ENCODE data around the gene BDH1. TPM values are rescaled to one million over a fixed set of nuclear protein-coding genes. Genes with fewer than 3 reads are reported as not detected.

BDH1 gene
- total and polyA plus RNA-seq, 2 of the 13 experiments (the other 11 are each of a cell fraction or from before 2014, with no cell fraction given): 21.2 to 71.9 TPM

DNA sequence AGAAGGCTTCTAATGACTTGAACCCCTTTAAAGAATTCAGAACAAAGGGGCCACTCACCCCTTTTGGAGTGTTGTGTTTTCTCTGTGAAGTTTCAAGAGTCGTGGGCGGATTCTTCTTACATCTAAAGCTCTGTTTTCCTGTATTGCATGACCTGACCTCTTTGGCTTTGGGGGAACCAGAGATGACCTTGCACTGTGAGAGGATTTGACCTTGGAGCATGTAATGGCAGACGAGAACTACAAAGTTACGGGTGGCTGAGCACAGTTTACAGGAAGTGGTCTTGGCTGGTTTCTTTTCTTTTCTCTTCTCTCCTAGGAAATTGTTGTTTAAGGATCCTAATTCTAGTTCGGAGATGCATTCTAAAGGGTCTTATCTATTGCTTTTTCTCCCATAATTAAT, 6.2 kb upstream of the BDH1 start:
- intact Hi-C loops (cut with micrococcal nuclease; ENCODE audit: unreplicated experiment) (no loop called here), in situ Hi-C loops (cut with HindIII; ENCODE audit: extremely low pct_ligation_motif_present, low pct_unique_long_range_greater_than_20kb) (no loop called here)
- peaks cover 62% of the 10 kb centered on the region for H3K4me1 ChIP-seq (ENCODE audit: insufficient read depth, low read length)
- H3K27me3 ChIP-seq (ENCODE audit: control insufficient read depth in 1 of 2, insufficient read depth in 2 of 2, low read length in 2 of 2): no peaks in the 10 kb centered on the region
- H3K36me3 ChIP-seq (replicated peaks in 1 of 2; ENCODE audit: control insufficient read depth in 1 of 2, insufficient read depth in 2 of 2, low read length in 2 of 2): no peaks in the 10 kb centered on the region; a peak in 2 of 5 replicates
- 57% methylated on average over 5 of the region's 5 CpGs for WGBS (ENCODE audit: low lambda C conversion rate)
- no TSS peak for BruUV-seq (replicated peaks)
- DNase-seq (ENCODE audit: low spot score) (no peak), ATAC-seq (no peak), FAIRE-seq (no peak)
- peak overlapping the region; percentile 40 for H3K27ac ChIP-seq (ENCODE audit: extremely low read length, insufficient read depth, low read length)
- no peaks in the 10 kb centered on the region for H3K79me2 ChIP-seq (ENCODE audit: insufficient read depth, low read length)
- no peak overlapping the region for H3K4me3 ChIP-seq (replicated peaks in 1 of 3; ENCODE audit: insufficient read depth in 1 of 3, low read depth in 2 of 3, low read length in 3 of 3)
- peaks cover 32% of the 10 kb centered on the region for H3K9me3 ChIP-seq (ENCODE audit: low read length)
- H3K4me2 ChIP-seq (ENCODE audit: low read depth, low read length): no peak overlapping the region
- H3K9ac ChIP-seq (ENCODE audit: insufficient read depth, low read depth, low read length): no peak overlapping the region
- POLR2A ChIA-PET: interaction anchor here (1.5 to 4.0 kb wide), 3 partner anchors 11 to 41 kb away, joined by 3 to 33 read pairs (median 12); no protein-coding TSS in a partner anchor
- no peaks in the 10 kb centered on the region for H4K20me1 ChIP-seq (ENCODE audit: insufficient read depth, low read length)
- no peak overlapping the region for H2AFZ ChIP-seq (ENCODE audit: low read length)
- CTCF ChIA-PET (ENCODE audit: low intra/inter-chr PET ratio, low total read pairs): no interaction called here
- TF ChIP-seq MED8 (CRISPR knock-in tag; IDR thresholded peaks at IDR 0.05; ENCODE audit: insufficient replicate concordance) (no peak), NR2F6 (IDR thresholded peaks at IDR 0.05) (peak; percentile 79), NR2F6 (CRISPR knock-in tag; IDR thresholded peaks at IDR 0.05) (peak; percentile 79), SALL1 (CRISPR knock-in tag; IDR thresholded peaks at IDR 0.05) (peak; percentile 27; the same call in 1 of the 2 replicates), SOX6 (IDR thresholded peaks at IDR 0.05) (no peak), SOX6 (CRISPR knock-in tag; IDR thresholded peaks at IDR 0.05) (peak; percentile 29; the same call in 1 of the 2 replicates), RARA (CRISPR knock-in tag; IDR thresholded peaks at IDR 0.05) (peak; percentile 74), SIN3B (IDR thresholded peaks at IDR 0.05; ENCODE audit: low read length) (no peak), SOX5 (CRISPR knock-in tag; IDR thresholded peaks at IDR 0.05; ENCODE audit: borderline replicate concordance) (peak; percentile 22; the same call in 1 of the 2 replicates), ZNF660 (CRISPR knock-in tag; IDR thresholded peaks at IDR 0.05; ENCODE audit: borderline replicate concordance, low read depth) (no peak), NR2F2 (IDR thresholded peaks at IDR 0.05; ENCODE audit: borderline replicate concordance, low read depth) (peak; percentile 56; the same call in 1 of the 2 replicates), HDAC1 (CRISPR knock-in tag; IDR thresholded peaks at IDR 0.05) (0 out of 2 replicates have a peak, but pooled peaks have one; percentile 33), TGIF2 (CRISPR knock-in tag; IDR thresholded peaks at IDR 0.05) (no peak), NR2C2 (CRISPR knock-in tag; IDR thresholded peaks at IDR 0.05; ENCODE audit: borderline replicate concordance) (peak; percentile 49; the same call in 1 of the 2 replicates), ZMYM4 (CRISPR knock-in tag; IDR thresholded peaks at IDR 0.05) (peak; percentile 64; the same call in 1 of the 2 replicates), TCF7 (IDR thresholded peaks at IDR 0.05; ENCODE audit: low read depth) (peak; percentile 52)
- TF ChIP-seq, protein P1, sequence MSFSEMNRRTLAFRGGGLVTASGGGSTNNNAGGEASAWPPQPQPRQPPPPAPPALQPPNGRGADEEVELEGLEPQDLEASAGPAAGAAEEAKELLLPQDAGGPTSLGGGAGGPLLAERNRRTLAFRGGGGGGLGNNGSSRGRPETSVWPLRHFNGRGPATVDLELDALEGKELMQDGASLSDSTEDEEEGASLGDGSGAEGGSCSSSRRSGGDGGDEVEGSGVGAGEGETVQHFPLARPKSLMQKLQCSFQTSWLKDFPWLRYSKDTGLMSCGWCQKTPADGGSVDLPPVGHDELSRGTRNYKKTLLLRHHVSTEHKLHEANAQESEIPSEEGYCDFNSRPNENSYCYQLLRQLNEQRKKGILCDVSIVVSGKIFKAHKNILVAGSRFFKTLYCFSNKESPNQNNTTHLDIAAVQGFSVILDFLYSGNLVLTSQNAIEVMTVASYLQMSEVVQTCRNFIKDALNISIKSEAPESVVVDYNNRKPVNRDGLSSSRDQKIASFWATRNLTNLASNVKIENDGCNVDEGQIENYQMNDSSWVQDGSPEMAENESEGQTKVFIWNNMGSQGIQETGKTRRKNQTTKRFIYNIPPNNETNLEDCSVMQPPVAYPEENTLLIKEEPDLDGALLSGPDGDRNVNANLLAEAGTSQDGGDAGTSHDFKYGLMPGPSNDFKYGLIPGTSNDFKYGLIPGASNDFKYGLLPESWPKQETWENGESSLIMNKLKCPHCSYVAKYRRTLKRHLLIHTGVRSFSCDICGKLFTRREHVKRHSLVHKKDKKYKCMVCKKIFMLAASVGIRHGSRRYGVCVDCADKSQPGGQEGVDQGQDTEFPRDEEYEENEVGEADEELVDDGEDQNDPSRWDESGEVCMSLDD (CRISPR knock-in tag; IDR thresholded peaks at IDR 0.05; ENCODE audit: borderline replicate concordance): 0 out of 2 replicates have a peak, but pooled peaks have one; percentile 64
- TF ChIP-seq, protein P2, sequence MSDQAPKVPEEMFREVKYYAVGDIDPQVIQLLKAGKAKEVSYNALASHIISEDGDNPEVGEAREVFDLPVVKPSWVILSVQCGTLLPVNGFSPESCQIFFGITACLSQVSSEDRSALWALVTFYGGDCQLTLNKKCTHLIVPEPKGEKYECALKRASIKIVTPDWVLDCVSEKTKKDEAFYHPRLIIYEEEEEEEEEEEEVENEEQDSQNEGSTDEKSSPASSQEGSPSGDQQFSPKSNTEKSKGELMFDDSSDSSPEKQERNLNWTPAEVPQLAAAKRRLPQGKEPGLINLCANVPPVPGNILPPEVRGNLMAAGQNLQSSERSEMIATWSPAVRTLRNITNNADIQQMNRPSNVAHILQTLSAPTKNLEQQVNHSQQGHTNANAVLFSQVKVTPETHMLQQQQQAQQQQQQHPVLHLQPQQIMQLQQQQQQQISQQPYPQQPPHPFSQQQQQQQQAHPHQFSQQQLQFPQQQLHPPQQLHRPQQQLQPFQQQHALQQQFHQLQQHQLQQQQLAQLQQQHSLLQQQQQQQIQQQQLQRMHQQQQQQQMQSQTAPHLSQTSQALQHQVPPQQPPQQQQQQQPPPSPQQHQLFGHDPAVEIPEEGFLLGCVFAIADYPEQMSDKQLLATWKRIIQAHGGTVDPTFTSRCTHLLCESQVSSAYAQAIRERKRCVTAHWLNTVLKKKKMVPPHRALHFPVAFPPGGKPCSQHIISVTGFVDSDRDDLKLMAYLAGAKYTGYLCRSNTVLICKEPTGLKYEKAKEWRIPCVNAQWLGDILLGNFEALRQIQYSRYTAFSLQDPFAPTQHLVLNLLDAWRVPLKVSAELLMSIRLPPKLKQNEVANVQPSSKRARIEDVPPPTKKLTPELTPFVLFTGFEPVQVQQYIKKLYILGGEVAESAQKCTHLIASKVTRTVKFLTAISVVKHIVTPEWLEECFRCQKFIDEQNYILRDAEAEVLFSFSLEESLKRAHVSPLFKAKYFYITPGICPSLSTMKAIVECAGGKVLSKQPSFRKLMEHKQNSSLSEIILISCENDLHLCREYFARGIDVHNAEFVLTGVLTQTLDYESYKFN (CRISPR knock-in tag; conservative IDR thresholded peaks at IDR 0.05): peak; percentile 52; the same call in 1 of the 2 replicates
- TF ChIP-seq, protein P3, sequence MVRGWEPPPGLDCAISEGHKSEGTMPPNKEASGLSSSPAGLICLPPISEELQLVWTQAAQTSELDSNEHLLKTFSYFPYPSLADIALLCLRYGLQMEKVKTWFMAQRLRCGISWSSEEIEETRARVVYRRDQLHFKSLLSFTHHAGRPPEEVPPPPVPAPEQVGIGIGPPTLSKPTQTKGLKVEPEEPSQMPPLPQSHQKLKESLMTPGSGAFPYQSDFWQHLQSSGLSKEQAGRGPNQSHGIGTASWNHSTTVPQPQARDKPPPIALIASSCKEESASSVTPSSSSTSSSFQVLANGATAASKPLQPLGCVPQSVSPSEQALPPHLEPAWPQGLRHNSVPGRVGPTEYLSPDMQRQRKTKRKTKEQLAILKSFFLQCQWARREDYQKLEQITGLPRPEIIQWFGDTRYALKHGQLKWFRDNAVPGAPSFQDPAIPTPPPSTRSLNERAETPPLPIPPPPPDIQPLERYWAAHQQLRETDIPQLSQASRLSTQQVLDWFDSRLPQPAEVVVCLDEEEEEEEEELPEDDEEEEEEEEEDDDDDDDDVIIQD (CRISPR knock-in tag; IDR thresholded peaks at IDR 0.05; ENCODE audit: low read depth): 0 out of 2 replicates have a peak, but pooled peaks have one; percentile 32
